H1 (cell line): ENCODE measurements around the gene DEDD2. TPM values are rescaled to one million over a fixed set of nuclear protein-coding genes. Genes with fewer than 3 reads are reported as not detected.

ENCODE experiments used
- CTCF ChIA-PET: fragments of 300-600 bp; sonication (Branson Sonifier 250); formaldehyde crosslinking; loops from one replicate; lab custom pipeline; 2021; ENCODE audit not compliant: partially characterized antibody; lab: Charles Lee
- POLR2A ChIA-PET: fragments of 300-600 bp; sonication (Branson Sonifier 250); formaldehyde crosslinking; loops from one replicate; lab custom pipeline; 2021; ENCODE audit warnings: inconsistent platforms; ENCODE audit not compliant: partially characterized antibody; lab: Charles Lee
- DNase-seq, 2 experiments: peaks; one replicate each; pipeline versions ENCODE4 v3.0.0 to v3.0.0-alpha.2; 2010 to 2022; ENCODE audit warnings: low spot score in 2 of 2, low read depth in 1 of 2, mixed read lengths in 1 of 2
- FAIRE-seq: peaks from 2 replicates; lab custom pipeline; 2011; peaks lifted over from hg19 to GRCh38; lab: Jason Lieb, UNC
- H2AFZ ChIP-seq: 2 replicates; pipeline ENCODE4 v1.8.1; 2012; ENCODE audit warnings: low read length, inconsistent platforms
- H2AK5ac ChIP-seq: 2 replicates; pipeline ENCODE4 v1.6.1; 2013; ENCODE audit warnings: low read depth, low read length
- H2BK120ac ChIP-seq: replicated peaks from 2 replicates; pipeline ENCODE3; 2013; ENCODE audit warnings: low read depth, low read length, inconsistent platforms
- H2BK12ac ChIP-seq: 2 replicates; pipeline ENCODE4 v1.6.1; 2013; ENCODE audit warnings: low read depth, low read length
- H2BK15ac ChIP-seq: 2 replicates; pipeline ENCODE4 v1.6.1; 2013; ENCODE audit warnings: low read length
- H2BK20ac ChIP-seq: 2 replicates; pipeline ENCODE4 v1.6.1; 2013; ENCODE audit warnings: low read length
- H2BK5ac ChIP-seq: 2 replicates; pipeline ENCODE4 v1.6.1; 2013; ENCODE audit warnings: low read depth, low read length
- H3K14ac ChIP-seq: 2 replicates; pipeline ENCODE4 v1.6.1; 2013; ENCODE audit warnings: inconsistent platforms; ENCODE audit not compliant: insufficient read length
- H3K18ac ChIP-seq: 2 replicates; pipeline ENCODE4 v1.6.1; 2013; ENCODE audit warnings: low read length; ENCODE audit errors: extremely low read depth
- H3K23ac ChIP-seq: 2 replicates; pipeline ENCODE4 v1.6.1; 2013; ENCODE audit warnings: inconsistent platforms; ENCODE audit not compliant: insufficient read length
- H3K23me2 ChIP-seq: 2 replicates; pipeline ENCODE4 v1.6.1; 2013; ENCODE audit warnings: low read depth, low read length
- H3K27ac ChIP-seq: 2 replicates; pipeline ENCODE4 v1.6.1; 2011; ENCODE audit warnings: low read depth, low read length, inconsistent platforms
- H3K27me3 ChIP-seq, 4 experiments: replicated peaks in 1 of 4; 1 replicate in 1 of 4; 2 replicates in 3 of 4; pipeline versions ENCODE4 v1.6.1 to v1.8.1; 2011 to 2013; ENCODE audit warnings: low read length in 3 of 4, mild to moderate bottlenecking in 3 of 4, inconsistent platforms in 2 of 4, mixed read lengths in 2 of 4, moderate library complexity in 1 of 4; ENCODE audit not compliant: control insufficient read depth in 3 of 4, insufficient read depth in 3 of 4; ENCODE audit errors: extremely low read depth in 1 of 4
- H3K36me3 ChIP-seq, 4 experiments: 2 replicates each; pipeline versions ENCODE4 v1.6.1 to v1.8.1; 2011 to 2013; ENCODE audit warnings: mild to moderate bottlenecking in 4 of 4, low read length in 3 of 4, moderate library complexity in 2 of 4, control low read depth in 1 of 4, inconsistent platforms in 1 of 4; ENCODE audit not compliant: insufficient read depth in 4 of 4, control insufficient read depth in 2 of 4
- H3K4ac ChIP-seq: replicated peaks from 2 replicates; pipeline ENCODE3; 2013; ENCODE audit warnings: low read length, low read depth, mixed read lengths, inconsistent platforms; ENCODE audit not compliant: insufficient read length
- H3K4me1 ChIP-seq, 4 experiments: replicated peaks in 1 of 4; 1 replicate in 1 of 4; 2 replicates in 3 of 4; pipeline versions ENCODE4 v1.6.1 to v1.8.1; 2011 to 2013; ENCODE audit warnings: low read length in 3 of 4, inconsistent platforms in 2 of 4, mixed read lengths in 1 of 4; ENCODE audit not compliant: insufficient read depth in 4 of 4, control insufficient read depth in 3 of 4
- H3K4me2 ChIP-seq, 2 experiments: 2 replicates each; pipeline versions ENCODE4 v1.6.1 to v1.8.1; 2011 to 2013; ENCODE audit warnings: low read depth in 2 of 2, low read length in 2 of 2, control low read depth in 1 of 2, inconsistent platforms in 1 of 2, mild to moderate bottlenecking in 1 of 2; ENCODE audit not compliant: insufficient read depth in 1 of 2
- H3K4me3 ChIP-seq, 4 experiments: fragments of 200-600, 300-600 bp in 1 of 4; sonication (generic), shearing (Covaris generic), sonication (Bioruptor Twin) in 1 of 4; 2 replicates each; pipeline versions ENCODE4 v1.5.1 to v1.8.1; 2011 to 2016; ENCODE audit warnings: low read length in 4 of 4, low read depth in 3 of 4, control low read depth in 2 of 4, inconsistent platforms in 2 of 4, mild to moderate bottlenecking in 2 of 4, mixed read lengths in 1 of 4, moderate library complexity in 1 of 4; ENCODE audit not compliant: insufficient read depth in 2 of 4; ENCODE audit errors: extremely low read depth in 1 of 4
- H3K56ac ChIP-seq: replicated peaks from 2 replicates; pipeline ENCODE3; 2013; ENCODE audit warnings: low read depth, mild to moderate bottlenecking, mixed read lengths, low read length, inconsistent platforms; ENCODE audit not compliant: insufficient read length
- H3K79me1 ChIP-seq: 2 replicates; pipeline ENCODE4 v1.6.1; 2013; ENCODE audit warnings: low read depth, low read length, control low read depth
- H3K79me2 ChIP-seq, 2 experiments: 2 replicates each; pipeline versions ENCODE4 v1.6.1 to v1.8.1; 2012 to 2013; ENCODE audit warnings: low read length in 2 of 2, mild to moderate bottlenecking in 2 of 2, inconsistent platforms in 1 of 2; ENCODE audit not compliant: insufficient read depth in 2 of 2, control insufficient read depth in 1 of 2
- H3K9ac ChIP-seq, 4 experiments: replicated peaks in 1 of 4; 1 replicate in 1 of 4; 2 replicates in 3 of 4; pipeline versions ENCODE4 v1.6.1 to v1.8.1; 2011 to 2013; ENCODE audit warnings: low read depth in 3 of 4, low read length in 3 of 4, control low read depth in 2 of 4, mild to moderate bottlenecking in 2 of 4, moderate library complexity in 2 of 4, inconsistent platforms in 1 of 4; ENCODE audit errors: extremely low read depth in 1 of 4
- H3K9me3 ChIP-seq, 2 experiments: 2 replicates each; pipeline versions ENCODE4 v1.6.1 to v1.8.1; 2012 to 2013; ENCODE audit warnings: mild to moderate bottlenecking in 2 of 2, moderate library complexity in 2 of 2, control low read depth in 1 of 2, inconsistent platforms in 1 of 2, low read depth in 1 of 2, low read length in 1 of 2, mixed read lengths in 1 of 2; ENCODE audit not compliant: insufficient read depth in 2 of 2
- H4K20me1 ChIP-seq, 2 experiments: replicated peaks in 1 of 2; 2 replicates each; pipeline versions ENCODE3 to v1.8.1; 2011 to 2013; ENCODE audit warnings: inconsistent platforms in 2 of 2, low read length in 2 of 2, mild to moderate bottlenecking in 1 of 2; ENCODE audit not compliant: insufficient read depth in 2 of 2, control insufficient read depth in 1 of 2
- H4K5ac ChIP-seq: 2 replicates; pipeline ENCODE4 v1.6.1; 2013; ENCODE audit warnings: low read length, low read depth, mixed read lengths, inconsistent platforms; ENCODE audit not compliant: insufficient read length
- H4K8ac ChIP-seq: 2 replicates; pipeline ENCODE4 v1.8.0; 2013; ENCODE audit warnings: mild to moderate bottlenecking, moderate library complexity, low read length, inconsistent platforms; ENCODE audit not compliant: insufficient read depth; ENCODE audit errors: extremely low read depth
- H4K91ac ChIP-seq: replicated peaks from 2 replicates; pipeline ENCODE3; 2013; ENCODE audit warnings: low read length, mixed read lengths, inconsistent platforms; ENCODE audit not compliant: insufficient read length
- BRCA1 ChIP-seq: IDR thresholded peaks from 2 replicates; pipeline ENCODE4 v1.6.1; 2012; ENCODE audit warnings: low read depth, low read length, improper control_type of control experiment
- CTBP2 ChIP-seq: IDR thresholded peaks from 2 replicates; pipeline ENCODE4 v1.7.0; 2011; ENCODE audit warnings: borderline replicate concordance, mild to moderate bottlenecking, moderate library complexity, mixed read lengths, low read length; ENCODE audit not compliant: insufficient read depth, insufficient read length
- HDAC6 ChIP-seq: IDR thresholded peaks from one replicate; pipeline ENCODE4 v1.7.1; 2012; ENCODE audit warnings: low read depth, mild to moderate bottlenecking, inconsistent platforms, low read length, moderate library complexity
- MAFK ChIP-seq: IDR thresholded peaks from 2 replicates; pipeline ENCODE4 v1.6.1; 2012; ENCODE audit warnings: low read depth, mild to moderate bottlenecking, improper control_type of control experiment, low read length
- SIN3A ChIP-seq, 2 experiments: IDR thresholded peaks in 1 of 2; conservative IDR thresholded peaks in 1 of 2; 2 replicates each; pipeline ENCODE4 v1.6.1; 2011 to 2012; ENCODE audit warnings: low read length in 2 of 2, improper control_type of control experiment in 1 of 2, low read depth in 1 of 2, mild to moderate bottlenecking in 1 of 2
- SP2 ChIP-seq: IDR thresholded peaks from 2 replicates; pipeline ENCODE4 v1.6.1; 2012; ENCODE audit warnings: mild to moderate bottlenecking, low read length, inconsistent platforms
- WGBS, 2 experiments: shearing (Covaris generic) in 1 of 2; methylation state at CpG; one replicate each; pipeline versions ENCODE4 v1.1.6 to v1.1.7; 2013 to 2015; ENCODE audit warnings: low lambda C conversion rate in 2 of 2, mixed read lengths in 2 of 2, inconsistent platforms in 1 of 2, low coverage in 1 of 2, missing lambda C conversion rate in 1 of 2; ENCODE audit not compliant: insufficient replicate concordance in 2 of 2, insufficient coverage in 1 of 2, insufficient read length in 1 of 2; ENCODE audit errors: extremely low coverage in 1 of 2, missing lambda C conversion rate in 1 of 2; 5-methylcytosine and 5-hydroxymethylcytosine counted together
- polyA plus RNA-seq, 7 experiments: library from polyadenylated mRNA; depleted of rRNA in 3 of 7; stranded (reverse) in 5 of 7; unstranded in 2 of 7; fragments of >200 nt in 5 of 7; fragments of 200-250 nt in 2 of 7; gene quantifications; 1 replicate in 5 of 7; 2 replicates in 1 of 7; 4 replicates in 1 of 7; pipeline versions ENCODE4 v1.2.1 to v1.2.3, GENCODE V29; 2011 to 2013; ENCODE audit warnings: missing spikeins in 2 of 7, mixed read lengths in 2 of 7
- total RNA-seq: library from RNA; stranded (reverse); fragmentation: NEBNext Ultra II Directional; extraction: Animal tissue kit (Norgen Biotek cat#: 25700); gene quantifications from 2 replicates; pipeline ENCODE4 v1.2.1, GENCODE V29; 2021

Gene DEDD2
- total and polyA plus RNA-seq, 2 of the 8 experiments (the other 6 are each of a cell fraction or from before 2014, with no cell fraction given), result 37.8 to 65.0 TPM

DNA sequence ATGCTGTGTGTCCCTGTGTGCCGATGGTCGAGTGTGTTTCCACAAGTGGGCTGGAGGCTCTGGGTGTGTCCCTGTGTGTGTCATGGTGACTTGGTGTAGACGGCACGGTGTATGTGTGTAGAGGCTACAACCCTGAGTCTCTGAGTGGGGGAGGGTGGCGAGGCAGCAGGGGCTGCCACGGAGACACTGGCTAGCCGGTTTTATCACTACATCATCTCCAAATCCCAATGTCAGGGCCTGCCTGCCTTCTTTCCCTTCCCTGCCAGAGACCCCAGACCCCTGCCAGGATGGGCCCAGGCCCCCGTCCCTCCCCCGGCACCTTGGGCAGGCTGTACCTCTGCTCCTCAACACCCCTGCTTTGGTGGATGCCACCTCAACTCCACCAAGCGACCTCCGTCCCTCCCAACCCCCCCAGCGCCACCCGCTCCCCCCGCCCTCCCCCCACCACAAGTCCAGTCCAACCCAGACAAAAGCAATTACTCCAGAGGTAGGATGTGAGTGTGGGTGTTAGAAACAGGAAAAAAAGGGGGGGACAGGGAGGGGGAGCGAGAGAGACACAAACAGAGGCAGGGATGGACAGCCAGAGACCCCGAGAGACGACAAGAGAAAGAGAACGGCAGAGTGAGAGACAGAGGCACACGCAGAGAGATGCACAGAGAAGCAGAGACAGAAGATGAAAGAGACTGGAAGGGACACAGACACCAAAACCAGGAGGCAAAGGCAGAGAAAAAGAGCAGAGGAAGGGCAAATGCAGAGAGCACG lies 63.6 kb downstream of the DEDD2 start:
- H2BK15ac ChIP-seq, result peak overlapping the region; percentile 34
- no peak overlapping the region for H3K56ac ChIP-seq
- no peak overlapping the region for H3K14ac ChIP-seq
- no peaks in the 10 kb centered on the region for H3K79me2 ChIP-seq
- 85% methylated on average over 14 of the region's 20 CpGs; no CpG with 5 or more reads in 1 of the 2 experiments for WGBS, 2 experiments
- H3K79me1 ChIP-seq, result no peaks in the 10 kb centered on the region
- no peak overlapping the region for H4K8ac ChIP-seq
- no peaks in the 10 kb centered on the region for H3K9me3 ChIP-seq
- H3K4me1 ChIP-seq, result peaks cover 0 to 39% (median 23%) of the 10 kb centered on the region in 4 experiments; a peak in 6 of 7 replicates
- no peaks in the 10 kb centered on the region; the same call in 1 of the 2 replicates for H3K23me2 ChIP-seq
- peak overlapping the region; percentile 65 for H2AK5ac ChIP-seq
- peak overlapping the region; percentile 45; the same call in 1 of the 2 replicates for H2BK12ac ChIP-seq
- no peak for DNase-seq
- no peak overlapping the region for H3K23ac ChIP-seq
- H4K20me1 ChIP-seq, result no peaks in the 10 kb centered on the region
- no peak overlapping the region; a peak in 1 of 4 replicates for H3K4me2 ChIP-seq
- TF ChIP-seq BRCA1 (no peak), HDAC6 (no peak), MAFK (no peak), CTBP2 (no peak), SP2 (no peak), SIN3A (conservative IDR thresholded peaks at IDR 0.05 in 1 of 2, IDR thresholded peaks at IDR 0.05 in 1 of 2; ENCODE audit: low read depth in 1 of 2, low read length in 2 of 2) (no peak)
- TF ChIP-seq, all 59 proteins: peak for 0
- H2AFZ ChIP-seq, result no peak overlapping the region
- peak overlapping the region; percentile 44 for H4K91ac ChIP-seq
- H3K36me3 ChIP-seq, result no peaks in the 10 kb centered on the region
- H4K5ac ChIP-seq, result no peak overlapping the region
- ChIA-PET CTCF (interaction anchor here (1.2 to 2.0 kb wide), 5 partner anchors 14 to 43 kb away, joined by 3 to 6 read pairs (median 4); partner anchors contain the start of gene POU2F2), POLR2A (interaction anchor here (2.2 kb wide), 1 partner anchor 22 kb away, joined by 8 read pairs; no protein-coding TSS in a partner anchor)
- no peak overlapping the region for H3K4me3 ChIP-seq
- no peak for FAIRE-seq
- H2BK120ac ChIP-seq, result no peak overlapping the region
- no peak overlapping the region; the same call in 1 of the 2 replicates for H3K18ac ChIP-seq
- H2BK20ac ChIP-seq, result no peak overlapping the region
- peaks cover 0 to 11% (median 7%) of the 10 kb centered on the region in 4 experiments; a peak in 4 of 7 replicates for H3K27me3 ChIP-seq
- no peak overlapping the region for H3K27ac ChIP-seq
- no peak overlapping the region for H3K4ac ChIP-seq
- H3K9ac ChIP-seq, result no peak overlapping the region
- no peak overlapping the region for H2BK5ac ChIP-seq
